ENCODE results near the gene ERCC1. TPM values are rescaled to one million over a fixed set of nuclear protein-coding genes. Genes with fewer than 3 reads are reported as not detected.
"Not testable (repeated sequence)": the region's sequence is repeated elsewhere in the genome, so short reads cannot be mapped to it uniquely, and the experiment has no call there.

The ERCC1 gene
- total and polyA plus RNA-seq, 2 experiments from 2014 or later = 120 to 169 TPM

DNA sequence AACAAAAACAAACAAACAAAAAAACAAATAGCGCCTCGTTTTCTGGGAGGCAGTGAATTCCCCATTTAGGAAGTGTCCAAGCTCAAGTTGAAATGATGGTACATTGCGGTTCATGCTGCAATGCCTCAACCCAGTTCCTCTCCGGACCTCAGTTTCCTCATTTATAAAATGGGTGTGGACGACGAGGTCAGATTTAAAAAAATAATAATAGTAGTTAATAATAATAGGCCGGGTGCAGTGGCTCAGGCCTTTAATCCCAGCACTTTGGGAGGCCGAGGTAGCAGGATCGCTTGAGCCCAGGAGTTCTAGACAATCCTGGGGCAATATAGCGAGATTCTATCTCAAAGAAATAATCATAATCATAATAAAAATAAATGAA is 15.5 kb upstream of the ERCC1 start:
- no peaks in the 10 kb centered on the region for H3K27me3 ChIP-seq
- TF ChIP-seq CTCF (IDR thresholded peaks at IDR 0.05; ENCODE audit: low read depth, low read length) = no peak
- H3K9me3 ChIP-seq (ENCODE audit: low read depth) = no peaks in the 10 kb centered on the region
- H3K4me3 ChIP-seq = peak overlapping the region; percentile 71
- peak overlapping the region; percentile 97 for H3K27ac ChIP-seq
- H3K36me3 ChIP-seq = no peaks in the 10 kb centered on the region
- H3K4me1 ChIP-seq (ENCODE audit: low read depth) = peaks cover 13% of the 10 kb centered on the region
- DNase-seq (ENCODE audit: low read depth in 1 of 2, low spot score in 1 of 2) = no peak

- Histone ChIP-seq H3K36me3 (no peaks in the 10 kb centered on the region), H3K9me3 (ENCODE audit: low read depth) (no peaks in the 10 kb centered on the region), H3K27me3 (no peaks in the 10 kb centered on the region), H3K4me1 (ENCODE audit: low read depth) (peaks cover 13% of the 10 kb centered on the region), H3K4me3 (no peak overlapping the region), H3K27ac (no peak overlapping the region)
- DNase-seq (ENCODE audit: low read depth in 1 of 2, low spot score in 1 of 2) = no peak
- TF ChIP-seq CTCF (IDR thresholded peaks at IDR 0.05; ENCODE audit: low read depth, low read length) = no peak
Measured at GRCh38 chr19:45437328-45437727, 13.6 kb upstream of the ERCC1 start.

GRCh38 chr19:45432543-45432942 is 8.8 kb upstream of the ERCC1 start:
- H3K4me3 ChIP-seq; H3K27me3 ChIP-seq; H3K4me1 ChIP-seq (ENCODE audit: low read depth); H3K9me3 ChIP-seq (ENCODE audit: low read depth); H3K27ac ChIP-seq; DNase-seq (ENCODE audit: low read depth in 1 of 2, low spot score in 1 of 2); H3K36me3 ChIP-seq: not testable (repeated sequence)

DNA sequence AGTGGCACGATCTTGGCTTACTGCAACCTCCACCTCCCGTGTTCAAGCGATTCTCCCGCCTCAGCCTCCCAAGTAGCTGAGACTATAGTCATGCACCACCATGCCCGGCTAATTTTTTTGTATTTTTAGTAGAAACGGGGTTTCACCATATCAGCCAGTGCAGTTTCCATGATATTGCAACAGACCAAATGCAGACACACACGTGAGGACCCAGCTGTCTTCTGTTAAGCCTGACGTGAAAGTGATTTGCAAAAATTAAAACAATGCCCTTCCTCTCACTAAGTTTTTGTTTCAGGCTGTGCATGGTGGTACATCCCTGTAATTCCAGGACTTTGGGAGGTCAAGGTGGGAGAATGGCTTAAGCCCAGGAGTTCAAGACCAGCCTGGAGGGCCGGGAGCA is 7.3 kb upstream of the ERCC1 start:
- not testable (repeated sequence) for H3K9me3 ChIP-seq (ENCODE audit: low read depth)

GRCh38 chr19:45429896-45430295 is 6.2 kb upstream of the ERCC1 start:
- H3K9me3 ChIP-seq (ENCODE audit: low read depth); H3K36me3 ChIP-seq; H3K4me1 ChIP-seq (ENCODE audit: low read depth); H3K27me3 ChIP-seq; H3K4me3 ChIP-seq; DNase-seq (ENCODE audit: low read depth in 1 of 2, low spot score in 1 of 2): not testable (repeated sequence)
- peak overlapping the region; percentile 84 for H3K27ac ChIP-seq

More for the DNA sequence above, 7.3 kb upstream of the ERCC1 start:
- peak overlapping the region; percentile 84 for H3K27ac ChIP-seq
- not testable (repeated sequence) for H3K27me3 ChIP-seq; H3K4me1 ChIP-seq (ENCODE audit: low read depth); H3K4me3 ChIP-seq; H3K36me3 ChIP-seq
- DNase-seq (ENCODE audit: low read depth in 1 of 2, low spot score in 1 of 2) = peak in 1 of 2 donors; percentile 84

GRCh38 chr19:45428384-45429231 is 4.9 kb upstream of the ERCC1 start:
- H3K4me1 ChIP-seq (ENCODE audit: low read depth) = peaks cover 11% of the 10 kb centered on the region
- peak; percentile 55 for TF ChIP-seq CTCF (IDR thresholded peaks at IDR 0.05; ENCODE audit: low read depth, low read length)
- no peaks in the 10 kb centered on the region for H3K9me3 ChIP-seq (ENCODE audit: low read depth)
- peak overlapping the region; percentile 35 for H3K4me3 ChIP-seq
- H3K27me3 ChIP-seq = no peaks in the 10 kb centered on the region
- DNase-seq (ENCODE audit: low read depth in 1 of 2, low spot score in 1 of 2) = peak; percentile 59 to 95
- H3K36me3 ChIP-seq = no peaks in the 10 kb centered on the region
- H3K27ac ChIP-seq = peak overlapping the region; percentile 84

DNA sequence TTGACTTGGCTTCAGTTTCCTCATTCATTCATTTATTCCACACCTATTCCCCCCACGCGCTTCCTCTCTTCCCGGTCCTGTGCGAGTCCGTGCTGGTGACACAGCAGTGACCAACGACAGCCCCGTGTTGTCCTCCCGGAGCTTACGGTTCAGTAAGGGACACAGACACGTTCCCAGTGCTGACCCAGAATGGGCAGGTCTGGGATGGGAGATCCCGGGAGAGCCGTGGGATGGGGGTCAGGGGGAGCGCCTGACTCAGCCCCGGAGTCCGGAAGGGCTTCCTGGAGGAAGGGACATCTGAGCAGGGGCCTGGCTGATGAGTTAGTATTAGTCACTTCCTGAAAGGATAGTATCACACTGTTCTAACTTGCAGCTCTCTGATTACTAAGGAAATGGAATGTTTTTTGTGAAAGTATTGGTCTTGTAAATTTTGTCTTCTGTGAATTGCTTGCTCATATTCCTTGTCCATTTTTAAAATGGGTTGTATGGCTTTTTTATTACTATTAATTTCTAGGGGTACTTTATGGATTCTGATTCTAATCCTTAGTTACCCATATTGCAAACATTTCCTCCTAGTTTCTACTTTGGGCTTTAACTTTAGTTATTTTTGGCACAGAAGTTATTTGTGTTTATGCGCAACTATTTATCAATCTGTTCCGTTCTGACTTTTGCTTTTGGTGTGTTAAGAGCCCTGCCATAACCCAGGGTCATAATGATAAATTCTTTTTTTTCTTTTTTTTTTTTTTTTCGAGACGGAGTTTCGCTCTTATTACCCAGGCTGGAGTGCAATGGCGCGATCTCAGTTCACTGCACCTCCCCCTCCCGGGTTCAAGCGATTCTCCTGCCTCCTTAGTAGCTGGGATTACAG is 708 bp upstream of the ERCC1 start:
- TF ChIP-seq CTCF (IDR thresholded peaks at IDR 0.05; ENCODE audit: low read depth, low read length) = no peak
- Histone ChIP-seq H3K4me3 (peak overlapping the region; percentile 53), H3K27me3 (no peaks in the 10 kb centered on the region), H3K4me1 (ENCODE audit: low read depth) (peaks cover 15% of the 10 kb centered on the region), H3K36me3 (peaks cover 5% of the 10 kb centered on the region), H3K9me3 (ENCODE audit: low read depth) (no peaks in the 10 kb centered on the region), H3K27ac (peak overlapping the region; percentile 86)
- DNase-seq (ENCODE audit: low read depth in 1 of 2, low spot score in 1 of 2) = peak in 1 of 2 donors; percentile 92

All from cardiac muscle cell (in vitro differentiated cells and primary cell).